Loucy (cell line): ENCODE results near the gene CDC42BPA.

Source experiments
- EZH2phosphoT487 ChIP-seq: fragments of 200-600 bp; IDR thresholded peaks from 2 replicates; pipeline ENCODE4 v1.6.1; 2018; ENCODE audit warnings: antibody characterized with exemption, mild to moderate bottlenecking, moderate library complexity, borderline replicate concordance
- TF ChIP-seq, protein P1 (sequence below): fragments of 200-600 bp; sonication (generic); conservative IDR thresholded peaks from 2 replicates; pipeline ENCODE4 v1.5.1; 2014; ENCODE audit warnings: mild to moderate bottlenecking, antibody characterized with exemption, low read length

DNA sequence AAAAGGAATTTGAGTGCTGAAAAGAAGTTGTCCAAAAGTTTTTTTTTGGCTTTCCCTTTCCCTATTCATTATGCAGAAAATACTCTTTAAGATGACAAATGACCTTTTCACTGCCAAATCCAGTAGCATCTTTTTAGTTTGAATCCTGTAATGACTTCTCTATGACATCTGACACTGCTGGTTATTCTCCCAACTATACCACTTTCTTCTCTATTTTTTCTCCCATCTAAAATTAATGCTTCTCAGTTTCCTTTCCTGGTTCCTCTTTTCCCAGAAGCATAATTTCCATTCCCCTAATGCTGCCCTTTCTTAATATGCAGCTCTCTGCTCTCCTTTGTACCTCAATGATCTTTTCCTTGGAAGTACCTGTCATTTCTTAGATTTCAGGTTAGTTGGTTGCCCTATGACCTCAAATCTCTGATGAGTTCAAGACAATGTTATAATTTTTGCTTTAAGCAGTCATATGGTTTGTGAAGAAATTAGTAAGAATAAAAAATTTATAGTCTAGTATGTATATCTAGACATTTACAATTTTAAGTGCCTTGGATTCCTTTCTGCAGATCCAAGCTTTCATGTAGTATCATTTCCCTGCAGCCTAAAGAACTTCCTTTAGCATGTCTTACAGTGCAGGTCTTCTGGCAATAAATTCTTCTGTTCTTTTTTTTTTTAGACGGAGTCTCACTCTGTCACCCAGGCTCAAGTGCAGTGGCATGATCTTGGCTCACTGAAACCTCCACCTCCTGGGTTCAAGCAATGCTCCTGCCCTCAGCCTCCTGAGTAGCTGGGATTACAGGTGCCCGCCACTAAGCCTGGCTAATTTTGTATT lies 150.8 kb downstream of the CDC42BPA start:
- TF ChIP-seq, protein P1, sequence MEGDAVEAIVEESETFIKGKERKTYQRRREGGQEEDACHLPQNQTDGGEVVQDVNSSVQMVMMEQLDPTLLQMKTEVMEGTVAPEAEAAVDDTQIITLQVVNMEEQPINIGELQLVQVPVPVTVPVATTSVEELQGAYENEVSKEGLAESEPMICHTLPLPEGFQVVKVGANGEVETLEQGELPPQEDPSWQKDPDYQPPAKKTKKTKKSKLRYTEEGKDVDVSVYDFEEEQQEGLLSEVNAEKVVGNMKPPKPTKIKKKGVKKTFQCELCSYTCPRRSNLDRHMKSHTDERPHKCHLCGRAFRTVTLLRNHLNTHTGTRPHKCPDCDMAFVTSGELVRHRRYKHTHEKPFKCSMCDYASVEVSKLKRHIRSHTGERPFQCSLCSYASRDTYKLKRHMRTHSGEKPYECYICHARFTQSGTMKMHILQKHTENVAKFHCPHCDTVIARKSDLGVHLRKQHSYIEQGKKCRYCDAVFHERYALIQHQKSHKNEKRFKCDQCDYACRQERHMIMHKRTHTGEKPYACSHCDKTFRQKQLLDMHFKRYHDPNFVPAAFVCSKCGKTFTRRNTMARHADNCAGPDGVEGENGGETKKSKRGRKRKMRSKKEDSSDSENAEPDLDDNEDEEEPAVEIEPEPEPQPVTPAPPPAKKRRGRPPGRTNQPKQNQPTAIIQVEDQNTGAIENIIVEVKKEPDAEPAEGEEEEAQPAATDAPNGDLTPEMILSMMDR: no peak
- no peak for TF ChIP-seq EZH2phosphoT487
